ENCODE measurements around the gene CGNL1. TPM values are rescaled to one million over a fixed set of nuclear protein-coding genes. Genes with fewer than 3 reads are reported as not detected.

The CGNL1 gene
- total RNA-seq, 1 experiment from 2014 or later: 34.6 TPM

- Histone ChIP-seq H4K91ac (ENCODE audit: insufficient read length, low read depth, low read length) (no peak overlapping the region), H3K79me1 (ENCODE audit: insufficient read depth, low read depth, low read length, poor library complexity, severe bottlenecking) (no peaks in the 10 kb centered on the region), H2BK20ac (ENCODE audit: low read depth, low read length, poor library complexity, severe bottlenecking) (no peak overlapping the region), H2BK15ac (ENCODE audit: low read depth, low read length) (no peak overlapping the region), H4K20me1 (ENCODE audit: control insufficient read depth, insufficient read depth, insufficient read length) (no peaks in the 10 kb centered on the region), H2BK5ac (ENCODE audit: insufficient read length, low read length) (no peak overlapping the region), H3K18ac (ENCODE audit: insufficient read length, low read depth, low read length) (no peak overlapping the region), H2BK12ac (ENCODE audit: insufficient read length, low read depth, low read length) (no peak overlapping the region), H2AK5ac (ENCODE audit: insufficient read length, low read length) (no peak overlapping the region), H3K79me2 (ENCODE audit: insufficient read depth, low read length) (no peaks in the 10 kb centered on the region), H3K23me2 (ENCODE audit: insufficient read length, low read depth, low read length, poor library complexity, severe bottlenecking) (no peaks in the 10 kb centered on the region), H3K4ac (ENCODE audit: low read depth, low read length) (no peak overlapping the region), H3K9ac (ENCODE audit: extremely low read depth, insufficient read length, low read length) (no peak overlapping the region), H3K9me3 (ENCODE audit: control insufficient read depth, low read depth, low read length) (no peaks in the 10 kb centered on the region), H4K8ac (replicated peaks; ENCODE audit: insufficient read length, low read depth, low read length) (no peak overlapping the region), H3K4me1 (ENCODE audit: insufficient read depth, low read length) (no peaks in the 10 kb centered on the region), H3K14ac (ENCODE audit: insufficient read depth, low read length) (no peak overlapping the region), H3K23ac (ENCODE audit: insufficient read length, low read depth, low read length) (no peak overlapping the region), H3K27me3 (ENCODE audit: insufficient read depth, low read length) (no peaks in the 10 kb centered on the region), H3K4me2 (ENCODE audit: insufficient read depth, insufficient read length, low read length) (no peak overlapping the region), H2AFZ (ENCODE audit: low read length) (no peak overlapping the region), H3T11ph (ENCODE audit: low read length) (no peak overlapping the region), H3K27ac (ENCODE audit: insufficient read length, low read depth, low read length) (no peak overlapping the region), H3K56ac (ENCODE audit: insufficient read length, low read depth, low read length) (no peak overlapping the region), H2BK120ac (ENCODE audit: low read depth, low read length, poor library complexity, severe bottlenecking) (no peak overlapping the region), H4K5ac (ENCODE audit: insufficient read length, low read depth, low read length) (no peak overlapping the region)
- TF ChIP-seq CTCF (conservative IDR thresholded peaks at IDR 0.05): no peak
- H3K4me3 Mint-ChIP-seq: no peak overlapping the region
- no peaks in the 10 kb centered on the region for H3K27me3 Mint-ChIP-seq (ENCODE audit: low read depth)
- H3K27ac Mint-ChIP-seq: no peak overlapping the region
- H3K4me1 Mint-ChIP-seq: no peaks in the 10 kb centered on the region
- DNase-seq: no peak
- H3K36me3 Mint-ChIP-seq (ENCODE audit: insufficient read depth in 1 of 3, low read depth in 3 of 3): peaks cover 4 to 25% (median 5%) of the 10 kb centered on the region in 3 experiments; a peak in 5 of 7 replicates
- H3K9me3 Mint-ChIP-seq: no peaks in the 10 kb centered on the region
- WGBS (ENCODE audit: extremely low coverage, insufficient read length, low lambda C conversion rate): no CpG with 5 or more reads among the region's 5 CpGs
These were observed 85.2 kb downstream of the CGNL1 start for GRCh38 chr15:57461541-57461940.
